Activated T-cell treated with anti-CD3 and anti-CD28 coated beads, Interleukin-2, amount 50 U/mL, for 4 hours (primary cell): ENCODE data around the gene ITPRIPL1. TPM values are rescaled to one million over a fixed set of nuclear protein-coding genes. Genes with fewer than 3 reads are reported as not detected.

Source experiments
- ATAC-seq, 2 donors: fragments of 200-7000 bp; cut with Tn5 transposase; one replicate each; pipeline ENCODE4 v1.10.0; 2021
- DNase-seq: peaks from one replicate; pipeline ENCODE4 v3.0.0-alpha.2; 2020
- H3K27me3 Mint-ChIP-seq: one replicate; pipeline ENCODE4 v1.8.0; 2021; ENCODE audit warnings: low read depth, mixed read lengths
- H3K36me3 Mint-ChIP-seq: one replicate; pipeline ENCODE4 v1.8.0; 2022; ENCODE audit warnings: mixed read lengths; ENCODE audit not compliant: insufficient read depth
- H3K4me1 Mint-ChIP-seq: one replicate; pipeline ENCODE4 v1.8.0; 2021; ENCODE audit warnings: low read depth, mixed read lengths
- H3K4me3 Mint-ChIP-seq: one replicate; pipeline ENCODE4 v1.8.0; 2021; ENCODE audit warnings: mild to moderate bottlenecking, moderate library complexity, mixed read lengths
- H3K9me3 Mint-ChIP-seq: one replicate; pipeline ENCODE4 v1.8.0; 2021; ENCODE audit warnings: mixed read lengths
- total RNA-seq, 3 donors: library from RNA; stranded (reverse); gene quantifications; one replicate each; pipeline ENCODE4 v1.2.1, GENCODE V29; 2021

The ITPRIPL1 gene
- total RNA-seq, 3 donors from 2014 or later: 30.2 to 39.5 (median 31.6) TPM

GRCh38 chr2:96356889-96357288 is 31.8 kb downstream of the ITPRIPL1 start:
- no peak for DNase-seq
- Mint-ChIP-seq H3K4me1 (peaks cover 14% of the 10 kb centered on the region), H3K27me3 (no peaks in the 10 kb centered on the region), H3K9me3 (no peaks in the 10 kb centered on the region), H3K4me3 (no peak overlapping the region), H3K36me3 (peaks cover 2% of the 10 kb centered on the region)
- ATAC-seq: no peak

- ATAC-seq (peak; percentile 68 to 71), DNase-seq (peak; percentile 39)
- Mint-ChIP-seq H3K4me1 (peaks cover 14% of the 10 kb centered on the region), H3K4me3 (no peak overlapping the region), H3K36me3 (no peaks in the 10 kb centered on the region), H3K27me3 (no peaks in the 10 kb centered on the region), H3K9me3 (no peaks in the 10 kb centered on the region)
Measured at GRCh38 chr2:96359310-96359709, 34.2 kb downstream of the ITPRIPL1 start.

GRCh38 chr2:96359866-96360265 is 34.7 kb downstream of the ITPRIPL1 start:
- no peaks in the 10 kb centered on the region for H3K36me3 Mint-ChIP-seq
- H3K4me1 Mint-ChIP-seq: peaks cover 14% of the 10 kb centered on the region
- no peak overlapping the region for H3K4me3 Mint-ChIP-seq
- no peaks in the 10 kb centered on the region for H3K27me3 Mint-ChIP-seq
- peak; percentile 74 to 85 for ATAC-seq
- no peak for DNase-seq
- H3K9me3 Mint-ChIP-seq: no peaks in the 10 kb centered on the region

GRCh38 chr2:96361751-96362150 is 36.6 kb downstream of the ITPRIPL1 start:
- Mint-ChIP-seq H3K27me3 (no peaks in the 10 kb centered on the region), H3K4me3 (no peak overlapping the region), H3K9me3 (no peaks in the 10 kb centered on the region), H3K4me1 (peaks cover 14% of the 10 kb centered on the region), H3K36me3 (no peaks in the 10 kb centered on the region)
- DNase-seq (no peak), ATAC-seq (no peak)

GRCh38 chr2:96369186-96369585 is 44.1 kb downstream of the ITPRIPL1 start:
- Mint-ChIP-seq H3K9me3 (no peaks in the 10 kb centered on the region), H3K4me1 (no peaks in the 10 kb centered on the region), H3K36me3 (peaks cover 3% of the 10 kb centered on the region), H3K4me3 (no peak overlapping the region), H3K27me3 (no peaks in the 10 kb centered on the region)
- DNase-seq: no peak
- no peak for ATAC-seq

- no peak overlapping the region for H3K4me3 Mint-ChIP-seq
- no peaks in the 10 kb centered on the region for H3K27me3 Mint-ChIP-seq
- peaks cover 5% of the 10 kb centered on the region for H3K9me3 Mint-ChIP-seq
- H3K36me3 Mint-ChIP-seq: peaks cover 11% of the 10 kb centered on the region
- no peak for DNase-seq
- ATAC-seq: no peak
- H3K4me1 Mint-ChIP-seq: no peaks in the 10 kb centered on the region
Measured at GRCh38 chr2:96374211-96374951, 49.3 kb downstream of the ITPRIPL1 start.

Other genes with a start within 250 kb of the ITPRIPL1 start
- under 1 TPM; 0.40 to 0.57 (median 0.40) TPM for gene ADRA2B, start 208.7 kb upstream of the ITPRIPL1 start, total RNA-seq
- gene ASTL, start 186.8 kb upstream of the ITPRIPL1 start, total RNA-seq: 1 to 10 TPM; 2.3 to 3.0 (median 2.8) TPM
- gene DUSP2, start 179.9 kb upstream of the ITPRIPL1 start, total RNA-seq: 100 to 1,000 TPM; 365 to 525 (median 419) TPM
- 100 to 1,000 TPM; 241 to 281 (median 267) TPM for gene STARD7, start 116.5 kb upstream of the ITPRIPL1 start, total RNA-seq
- gene TMEM127, start 59.3 kb upstream of the ITPRIPL1 start, total RNA-seq: 10 to 100 TPM; 31.9 to 37.5 (median 36.9) TPM
- 100 to 1,000 TPM; 106 to 114 (median 109) TPM for gene CIAO1, start 59.1 kb upstream of the ITPRIPL1 start, total RNA-seq
- 100 to 1,000 TPM; 219 to 232 (median 223) TPM for gene SNRNP200, start 19.8 kb upstream of the ITPRIPL1 start, total RNA-seq
- 10 to 100 TPM; 15.5 to 22.9 (median 16.4) TPM for gene NCAPH, start 10.4 kb downstream of the ITPRIPL1 start, total RNA-seq
- under 1 TPM in 2 of 3 donors, not detected in 1; 0.26 to 0.38 TPM for gene NEURL3, start 180.0 kb downstream of the ITPRIPL1 start, total RNA-seq
- gene ARID5A, start 211.4 kb downstream of the ITPRIPL1 start, total RNA-seq: 100 to 1,000 TPM; 131 to 169 (median 132) TPM